Middle frontal gyrus (tissue), 1 donor: ENCODE data around the gene KCNMA1.
"Not testable (repeated sequence)": the region's sequence is repeated elsewhere in the genome, so short reads cannot be mapped to it uniquely, and the experiment has no call there.

Experiments
- DNase-seq: peaks from one replicate; pipeline ENCODE4 v3.0.0-alpha.2; 2015; ENCODE audit warnings: low spot score; ENCODE audit errors: extremely low spot score

KCNMA1 gene

DNA sequence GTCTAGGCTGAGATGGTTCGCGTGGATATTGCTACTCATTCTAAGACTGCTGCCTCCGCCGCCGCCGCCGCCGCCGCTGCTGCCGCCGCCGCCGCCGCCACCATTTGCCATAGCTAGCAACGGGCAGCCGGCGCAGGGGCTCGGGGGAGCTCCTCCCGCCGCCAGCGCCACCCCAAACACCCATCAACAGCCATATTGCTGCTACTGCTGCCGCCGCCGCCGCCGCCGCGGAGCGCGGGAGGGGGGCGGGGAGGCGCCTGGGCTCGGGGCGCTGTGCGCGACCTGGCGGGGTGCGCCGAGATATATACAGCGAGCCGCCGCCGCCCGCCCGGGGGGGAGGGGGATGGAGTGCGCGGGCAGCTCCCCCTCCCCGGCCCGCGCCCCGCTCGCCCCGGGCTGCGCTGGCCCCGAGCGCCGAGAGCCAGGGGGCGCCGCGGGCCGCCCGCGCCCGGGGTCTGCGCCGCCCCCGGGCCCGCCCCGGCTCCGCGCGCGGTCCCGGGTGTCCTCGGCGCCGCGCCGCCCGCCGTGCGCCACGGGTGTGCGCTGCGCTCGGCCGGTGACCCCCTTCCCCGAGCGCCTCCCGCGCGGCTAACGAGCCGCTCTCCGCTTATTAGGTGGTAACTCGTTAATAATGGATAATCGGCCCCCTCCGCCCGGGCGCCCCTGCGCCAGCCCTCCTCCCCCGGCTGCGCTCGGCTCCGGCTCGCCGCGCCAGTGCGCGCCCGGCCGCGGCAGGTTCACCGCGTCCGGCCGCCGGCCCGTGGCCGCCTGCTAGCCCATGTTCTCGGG, at the start of gene KCNMA1:
TSS of gene KCNMA1 (minus strand) at position 277 of the 789 bp plus-strand sequence.
- DNase-seq = no peak

DNA sequence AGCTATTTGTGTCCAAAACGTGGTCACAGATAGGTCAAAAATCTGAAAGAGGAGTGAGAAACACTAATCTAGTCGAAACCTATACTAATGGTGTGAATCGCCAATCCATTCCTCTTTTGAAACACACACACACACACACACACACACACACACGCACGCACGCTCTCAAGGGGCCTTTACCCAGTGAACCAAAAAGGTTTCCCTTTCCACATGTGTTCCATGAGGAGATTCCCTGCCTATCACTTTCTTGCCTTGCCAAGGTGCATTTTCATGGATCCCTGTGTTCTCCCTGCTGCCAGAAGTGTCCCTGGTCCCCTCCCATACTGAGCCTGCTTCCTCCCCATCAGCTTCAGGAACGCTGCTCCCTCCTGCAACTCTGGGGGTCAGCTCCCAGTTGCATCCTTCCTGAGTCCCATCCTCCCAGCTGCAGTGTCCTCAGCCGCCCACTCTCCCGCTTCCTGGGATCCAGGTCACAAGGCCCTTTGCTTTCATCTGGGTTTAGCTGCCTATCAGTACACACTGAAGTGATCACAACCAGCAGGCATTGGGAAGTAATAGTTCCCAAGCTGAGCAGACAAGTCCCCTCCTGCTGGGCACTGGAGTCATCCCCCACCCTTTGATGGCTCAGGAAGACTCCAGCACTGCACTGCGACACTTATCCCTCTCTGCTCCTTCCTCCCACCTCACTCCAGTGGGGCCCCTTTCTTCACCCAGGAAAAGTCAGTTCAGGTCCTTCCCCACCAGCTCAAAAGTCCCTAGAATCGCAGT, 49.2 kb upstream of the KCNMA1 start:
- DNase-seq = no peak

DNA sequence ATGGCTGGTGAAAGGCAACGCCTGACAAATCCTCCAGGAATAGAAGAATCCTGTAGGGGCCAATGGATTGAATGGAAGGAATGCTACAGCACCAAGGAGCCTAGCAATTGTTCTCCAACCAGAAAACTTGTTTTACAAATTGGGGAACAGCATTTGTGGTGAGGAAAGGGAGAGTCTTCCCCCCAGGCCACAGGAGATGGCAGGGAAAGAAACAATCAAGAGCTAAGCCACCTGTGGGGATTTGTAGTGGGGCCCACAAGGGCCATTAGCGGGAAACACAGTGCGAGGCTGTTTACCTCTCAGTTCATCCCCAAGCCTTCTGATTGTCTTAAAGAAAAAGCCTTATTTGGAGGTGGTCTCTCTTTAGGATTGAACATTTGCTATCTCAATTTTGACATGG, 48.5 kb upstream of the KCNMA1 start:
- no peak for DNase-seq

DNA sequence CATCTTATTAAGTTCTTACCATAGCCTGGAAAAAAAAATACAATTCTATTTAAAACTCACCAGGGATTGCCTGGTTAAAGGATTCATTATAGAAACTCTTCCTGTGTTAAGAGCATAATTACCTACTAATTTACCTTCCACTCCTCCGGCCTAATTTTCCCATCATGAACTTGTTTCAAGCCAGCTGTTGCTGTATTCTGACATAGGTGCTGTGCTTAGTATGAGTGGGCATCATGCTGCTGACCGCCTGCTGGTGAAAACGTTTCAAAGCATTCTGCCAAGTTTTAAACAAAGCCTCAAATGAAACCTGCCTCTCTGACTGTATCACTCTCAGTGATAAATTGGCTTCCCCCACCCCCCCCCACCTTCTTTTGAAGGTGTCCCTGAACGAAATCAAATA, 47.8 kb upstream of the KCNMA1 start:
- no peak for DNase-seq

DNA sequence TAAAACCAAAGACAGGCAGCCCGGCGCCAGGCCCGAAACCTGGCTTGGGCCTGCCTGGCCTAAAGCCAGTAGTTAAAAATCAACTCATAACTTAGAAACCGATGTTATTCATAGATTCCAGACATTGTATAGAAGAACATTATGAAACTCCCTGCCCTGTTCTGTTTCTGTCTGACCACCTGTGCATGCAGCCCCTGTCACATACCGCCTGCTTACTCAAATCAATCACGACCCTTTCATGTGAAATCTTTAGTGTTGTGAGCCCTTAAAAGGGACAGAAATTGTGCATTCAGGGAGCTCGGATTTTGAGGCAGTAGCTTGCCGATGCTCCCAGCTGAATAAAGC, 45.5 kb upstream of the KCNMA1 start:
- not testable (repeated sequence) for DNase-seq

DNA sequence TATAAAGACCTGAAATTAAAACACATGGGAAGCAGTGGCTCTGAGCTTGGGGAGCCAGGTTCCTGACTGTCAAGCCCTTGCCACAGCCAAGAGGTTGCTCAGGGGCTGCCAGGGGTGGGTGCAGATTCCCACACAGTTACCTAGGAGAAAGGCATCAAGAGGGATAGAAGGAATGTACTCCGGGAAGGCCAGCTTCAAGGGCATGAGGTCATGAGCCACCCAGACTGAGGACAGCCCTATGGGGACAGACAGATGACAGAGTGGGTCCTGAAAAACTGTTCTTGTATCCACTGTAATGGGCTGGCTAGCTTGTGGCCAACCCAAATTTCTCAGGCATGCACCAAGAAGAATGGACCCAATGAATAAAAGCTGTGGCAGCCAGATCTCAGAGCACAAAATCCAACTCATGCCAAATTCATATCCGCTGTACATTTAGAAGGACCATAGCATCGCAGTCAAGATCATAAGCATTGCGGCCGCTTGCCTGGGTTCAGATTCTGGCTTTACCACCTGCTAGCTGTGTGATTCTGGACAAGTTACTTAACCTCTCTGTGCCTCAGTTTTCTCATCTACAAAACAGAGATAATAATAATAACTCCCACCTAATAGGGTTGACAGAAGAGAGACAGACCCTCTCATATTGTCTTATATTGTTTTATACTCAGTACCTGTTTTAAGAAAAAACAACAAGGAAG, 44.9 kb upstream of the KCNMA1 start:
- DNase-seq = no peak

DNA sequence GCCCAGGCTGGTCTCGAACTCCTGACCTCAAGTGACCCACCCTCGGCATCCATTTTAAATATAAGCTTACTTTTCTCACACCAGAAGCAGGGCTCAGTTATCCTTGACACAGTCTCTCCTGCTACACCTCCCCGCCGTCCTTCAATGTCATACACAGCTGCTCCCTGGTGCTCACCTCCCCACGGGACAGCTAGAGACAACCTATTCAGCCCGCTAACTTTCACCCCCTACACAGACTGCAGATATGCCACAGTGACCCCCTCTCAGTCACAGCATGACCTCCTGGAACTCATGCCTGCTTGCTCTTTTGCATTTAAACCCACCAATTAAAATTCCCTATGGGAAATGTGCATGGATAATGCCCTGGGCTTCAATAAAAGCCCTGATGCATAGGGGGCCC, 44.2 kb upstream of the KCNMA1 start:
- DNase-seq = no peak

DNA sequence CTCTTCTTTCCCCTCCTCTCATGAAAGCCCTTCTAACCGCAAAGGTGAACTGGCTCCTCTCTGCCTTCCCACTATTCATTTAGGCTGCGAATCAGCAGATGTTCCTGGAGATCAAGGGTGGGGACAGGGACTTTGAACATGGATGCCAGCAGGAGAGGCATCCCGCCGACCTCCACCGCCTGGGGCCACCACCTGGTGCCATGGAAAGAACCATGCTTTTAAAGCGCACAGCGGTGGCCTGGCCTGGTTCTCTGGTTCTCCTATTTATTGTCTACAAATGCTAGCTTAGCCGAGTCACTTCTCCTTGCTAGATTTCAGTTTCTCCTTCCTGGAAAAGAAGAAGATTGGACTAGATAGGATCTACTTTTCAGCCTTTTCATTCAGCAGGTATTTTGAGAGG, 43.2 kb upstream of the KCNMA1 start:
- DNase-seq = no peak

DNA sequence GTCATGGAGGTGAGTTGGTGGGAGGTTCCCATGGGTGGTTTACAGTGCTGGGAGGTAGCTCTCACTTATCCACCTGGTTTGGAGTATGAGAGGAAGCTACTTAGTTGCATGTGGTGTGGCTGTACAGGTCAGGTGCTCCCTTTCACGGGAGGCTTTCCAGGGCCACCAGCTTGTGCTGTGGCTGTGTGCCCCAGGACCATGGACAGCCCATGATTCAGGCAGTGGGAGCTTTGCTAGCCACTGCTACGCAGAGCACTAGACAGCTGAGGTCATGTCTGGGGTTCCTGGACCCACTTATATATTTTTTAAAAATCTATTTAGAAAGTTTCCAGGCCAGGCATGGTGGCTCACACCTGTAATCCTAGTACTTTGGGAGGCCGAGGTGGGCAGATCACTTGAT, 42.5 kb upstream of the KCNMA1 start:
- DNase-seq = no peak

DNA sequence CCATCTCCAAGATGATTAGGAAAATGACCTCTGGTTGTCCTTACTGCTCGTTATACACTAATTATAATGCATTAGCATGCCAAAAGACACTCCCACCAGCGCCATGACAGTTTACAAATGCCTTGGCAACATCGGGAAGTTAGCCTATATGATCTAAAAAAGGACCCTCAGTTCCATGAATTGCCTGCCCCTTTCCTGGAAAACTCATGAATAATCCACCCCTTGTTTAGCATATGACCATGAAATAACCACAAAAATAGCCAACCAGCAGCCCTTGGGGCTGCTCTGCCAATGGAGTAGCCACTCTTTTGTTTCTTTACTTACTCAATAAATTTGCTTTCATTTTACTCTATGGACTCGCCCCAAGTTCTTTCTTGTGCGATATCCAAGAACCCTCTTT, 41.6 kb upstream of the KCNMA1 start:
- no peak for DNase-seq

DNA sequence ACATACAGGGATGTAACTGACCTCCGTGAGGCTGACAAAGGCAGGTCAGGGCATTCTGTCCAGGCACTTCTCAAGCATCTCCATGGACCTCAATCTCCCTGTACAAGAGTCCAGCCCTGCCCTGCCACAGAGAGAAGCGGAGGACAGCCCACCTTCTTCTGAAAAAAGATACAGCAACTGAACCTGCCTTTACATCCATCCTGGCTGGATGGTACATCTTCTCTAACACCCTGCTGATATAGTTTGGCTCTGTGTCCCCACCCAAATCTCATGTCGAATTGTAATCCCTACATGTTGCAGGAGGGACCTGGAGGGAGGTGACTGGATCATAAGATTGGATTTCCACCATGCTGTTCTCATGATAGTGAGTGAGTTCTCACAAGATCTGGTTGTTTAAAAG, 40.5 kb upstream of the KCNMA1 start:
- no peak for DNase-seq

DNA sequence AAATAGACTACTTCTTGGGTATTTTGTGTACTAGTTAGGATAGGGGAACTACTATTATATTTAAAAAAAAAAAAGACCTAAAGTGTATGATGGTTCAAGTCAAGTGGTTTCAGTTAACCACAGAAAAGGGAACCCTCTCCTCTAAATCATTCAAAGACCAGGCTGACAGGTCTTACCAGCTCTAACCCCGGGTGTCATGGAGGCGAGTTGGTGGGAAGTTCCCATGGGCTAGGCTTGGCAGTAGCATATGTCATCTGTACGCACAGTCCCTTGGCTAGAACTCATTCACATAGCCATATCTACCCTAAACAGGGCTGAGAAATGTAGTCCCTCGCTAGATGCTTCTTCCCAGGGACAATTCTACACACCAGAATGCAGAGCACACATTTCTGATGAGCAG, 37.7 kb upstream of the KCNMA1 start:
- DNase-seq = no peak

DNA sequence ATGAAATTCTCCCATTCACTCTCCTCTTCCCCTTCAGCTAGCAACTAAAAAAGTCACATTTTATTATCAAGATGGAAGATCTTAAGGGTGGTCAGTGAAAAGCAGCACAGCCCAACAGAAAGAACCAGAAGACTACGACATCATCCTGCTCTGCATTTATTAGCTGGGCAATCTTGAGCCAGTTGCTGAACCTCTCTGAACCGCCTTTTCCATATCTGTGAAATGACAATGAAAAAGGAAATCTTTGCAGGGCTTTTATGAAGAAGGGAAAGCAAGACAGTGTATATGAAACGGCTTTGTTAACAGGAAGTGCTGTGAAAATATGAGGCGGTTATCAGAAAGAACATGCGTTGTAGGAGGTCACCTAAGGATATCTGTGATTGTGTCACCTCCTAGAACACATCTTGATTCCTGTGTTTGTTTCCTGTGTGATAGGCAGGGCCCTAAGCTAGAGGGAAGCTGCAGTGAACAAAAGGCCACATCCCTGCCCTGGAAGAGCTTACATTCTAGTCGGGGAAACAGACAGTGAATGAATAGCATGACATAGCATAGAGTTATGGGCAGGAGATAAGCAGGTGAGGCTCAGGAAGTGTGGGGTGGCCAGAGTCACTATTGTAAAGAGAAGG, 36.0 kb upstream of the KCNMA1 start:
- no peak for DNase-seq

DNA sequence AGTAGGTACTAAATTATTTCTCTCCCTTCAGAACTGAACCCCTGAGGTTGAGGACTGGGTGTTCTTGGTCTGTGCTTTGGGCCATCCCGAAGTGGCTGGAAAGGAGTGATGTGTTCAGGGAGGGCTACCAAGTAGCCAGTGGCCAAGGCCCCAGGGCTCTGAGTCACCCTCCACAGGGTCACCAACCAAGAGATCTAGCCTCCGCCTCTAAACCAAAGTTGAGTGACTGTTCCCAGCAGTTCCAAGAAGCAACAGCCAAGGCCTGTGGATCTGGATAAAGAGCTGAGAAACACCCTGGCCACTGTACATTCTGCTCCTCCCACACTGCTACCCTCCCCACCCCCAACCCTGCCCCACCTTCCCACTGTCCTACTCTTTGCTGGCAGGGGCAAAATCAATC, 35.5 kb upstream of the KCNMA1 start:
- DNase-seq = no peak

DNA sequence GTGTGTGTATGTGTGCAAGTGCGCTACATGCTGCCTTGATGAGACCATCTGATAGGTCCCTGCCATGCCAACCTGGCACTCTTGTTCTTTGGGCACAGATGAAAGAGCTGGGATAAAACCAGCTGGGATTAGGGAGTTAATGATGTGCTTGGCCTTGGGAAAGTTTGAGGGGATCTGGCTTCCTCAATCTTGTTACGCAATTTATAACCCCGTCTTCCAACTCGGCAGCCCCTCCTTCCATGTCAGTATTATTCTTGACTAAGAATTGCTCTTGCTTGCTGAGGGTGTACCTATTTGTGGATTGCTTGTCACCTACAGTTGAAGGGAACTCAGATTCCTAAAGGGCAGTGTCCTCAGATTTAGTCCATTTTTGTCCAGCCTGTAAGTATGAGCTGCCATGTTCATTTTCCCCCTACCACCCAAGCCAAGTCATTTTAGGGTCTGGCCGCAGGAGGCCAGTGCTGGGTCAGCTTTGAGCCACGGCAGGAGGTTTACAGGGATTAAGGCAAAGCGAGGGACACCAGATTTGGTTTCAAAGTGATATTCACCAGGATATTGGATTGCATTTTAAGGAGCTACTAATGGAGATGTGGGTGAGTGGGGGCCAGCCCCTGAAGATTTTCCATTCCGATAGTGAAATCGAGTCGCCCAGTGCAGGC, 34.1 kb upstream of the KCNMA1 start:
- no peak for DNase-seq

DNA sequence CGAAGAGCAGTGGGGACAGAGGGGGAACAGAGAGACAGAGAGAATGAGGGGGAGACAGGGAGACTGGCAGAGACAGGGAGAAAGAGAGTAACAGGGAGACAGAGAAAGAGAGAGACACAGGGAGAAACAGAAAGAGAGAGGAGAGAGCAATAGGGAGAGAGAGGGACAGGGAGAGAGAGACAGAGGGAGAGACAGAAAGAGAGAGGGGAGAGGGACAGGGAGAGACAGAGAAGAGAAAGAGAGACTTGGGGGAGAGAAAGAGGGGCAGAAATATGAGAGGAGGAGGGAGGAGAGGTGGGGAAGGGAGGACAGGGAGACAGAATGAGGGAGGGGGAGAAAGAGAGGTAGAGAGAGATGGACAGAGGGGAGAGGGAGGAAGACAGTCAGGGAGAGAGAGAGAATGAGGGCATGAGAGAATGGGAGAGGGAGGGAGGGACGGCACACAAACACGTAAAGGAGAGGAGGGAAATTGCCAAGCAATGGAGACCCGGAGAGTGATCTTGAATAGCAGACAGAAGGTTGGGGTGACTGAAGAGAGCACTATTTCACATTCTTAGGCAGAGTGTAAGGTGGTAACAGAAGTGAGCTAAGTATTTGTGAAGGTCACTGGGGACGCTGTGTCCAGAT, 33.3 kb upstream of the KCNMA1 start:
- no peak for DNase-seq

DNA sequence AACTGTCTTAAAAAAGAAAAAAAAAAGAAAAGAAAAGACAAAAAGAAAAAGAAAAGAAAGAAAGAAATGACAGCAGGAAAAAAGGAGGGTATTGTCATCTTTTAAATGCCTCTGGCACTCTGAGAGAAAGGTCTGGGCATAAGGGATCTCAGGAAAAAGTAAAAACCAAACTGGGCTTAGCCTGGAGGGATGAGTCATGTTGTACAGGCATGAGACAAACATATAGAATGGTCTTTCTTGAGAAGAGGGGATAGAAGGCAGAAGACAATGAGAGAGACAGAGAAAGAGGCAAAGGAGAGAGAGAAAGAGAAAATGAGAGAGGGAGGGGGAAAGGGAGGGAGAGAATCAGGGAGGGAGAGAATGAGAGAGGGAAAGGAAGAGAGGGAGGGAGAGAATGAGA, 32.3 kb upstream of the KCNMA1 start:
- DNase-seq = no peak

DNA sequence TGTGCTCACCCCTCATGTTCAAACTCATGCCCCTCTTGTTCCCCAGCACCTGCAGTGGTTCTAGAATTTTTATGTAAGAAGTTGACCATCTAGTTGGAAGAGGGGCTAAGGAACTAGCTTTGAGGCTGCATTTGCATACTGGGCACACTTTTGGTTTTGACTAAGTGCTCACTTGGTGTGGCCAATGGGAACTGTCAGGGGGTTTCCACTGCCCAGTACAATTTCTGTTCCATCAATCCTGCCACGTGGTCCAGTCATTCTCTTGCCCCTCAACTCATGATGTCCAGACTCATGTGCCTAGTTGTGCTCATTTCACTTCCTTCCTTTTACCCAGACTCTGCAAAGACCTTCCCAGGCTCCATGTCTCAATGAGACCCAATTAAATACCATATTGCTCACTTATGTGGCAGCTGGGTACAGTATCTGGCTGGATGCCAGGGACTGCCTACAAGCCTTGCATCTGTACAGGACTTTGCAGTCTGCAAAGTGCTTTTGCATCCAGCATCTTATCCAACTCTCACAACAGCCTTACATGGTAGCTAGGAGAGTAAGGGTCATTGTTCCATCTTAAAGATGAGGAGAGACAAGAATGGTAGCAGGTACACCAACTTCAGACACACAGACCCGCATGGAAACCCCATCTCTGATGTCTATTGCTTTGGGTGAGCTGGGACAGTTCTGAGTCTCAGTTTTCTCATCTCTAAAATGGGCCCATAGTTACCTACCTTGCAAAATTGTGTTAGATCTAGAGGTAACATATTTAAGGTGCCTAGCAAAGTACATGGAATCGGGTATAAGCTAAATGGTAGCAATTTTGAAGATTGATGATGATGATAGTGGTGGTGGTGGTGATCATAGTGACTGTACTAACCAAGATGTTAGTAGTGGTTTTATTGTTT, 30.1 kb upstream of the KCNMA1 start:
- DNase-seq = no peak

DNA sequence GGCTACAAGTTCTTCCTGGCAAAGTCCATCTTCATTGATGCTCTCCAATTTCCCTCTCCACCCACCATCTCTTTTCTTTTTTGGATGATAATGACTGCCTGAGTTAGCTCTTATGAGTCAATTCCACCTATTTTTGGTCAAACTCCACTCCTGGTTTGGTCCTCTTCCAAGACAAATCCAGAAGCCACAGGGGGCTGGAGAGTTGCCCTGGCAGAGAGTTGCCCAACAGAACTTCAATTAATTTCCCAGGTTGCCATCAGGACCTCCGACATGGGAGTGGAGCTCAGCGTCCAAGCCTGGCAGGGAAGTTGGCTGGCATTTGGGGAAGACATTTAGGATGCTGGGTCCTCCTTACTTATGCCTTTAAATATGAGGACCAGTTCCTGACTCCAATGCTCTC, 29.2 kb upstream of the KCNMA1 start:
- DNase-seq = no peak

DNA sequence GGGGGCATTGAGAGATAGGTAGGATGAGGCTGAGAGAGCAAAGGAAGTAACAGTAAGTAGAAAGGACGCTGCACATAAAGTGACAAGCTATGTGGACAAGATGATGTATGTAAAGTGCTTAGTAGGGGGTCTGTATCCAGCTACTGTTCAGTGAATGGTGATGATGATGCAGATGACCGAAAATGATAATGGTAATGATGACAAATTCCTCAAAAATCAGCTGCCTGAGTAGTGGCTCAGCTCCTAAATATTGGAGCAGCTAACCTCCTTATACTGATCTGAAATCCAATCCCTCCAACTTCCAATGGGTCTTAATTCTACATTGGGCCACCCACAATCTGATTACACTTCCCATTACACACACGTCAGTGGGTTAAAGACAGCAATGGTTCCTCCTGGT, 27.1 kb upstream of the KCNMA1 start:
- DNase-seq = no peak
